Mucosa of descending colon (tissue), 3 donors: Measurements from ENCODE around the gene GDF11. TPM values are rescaled to one million over a fixed set of nuclear protein-coding genes. Genes with fewer than 3 reads are reported as not detected.
"Not testable (repeated sequence)": the region's sequence is repeated elsewhere in the genome, so short reads cannot be mapped to it uniquely, and the experiment has no call there.

Experiments used
- ATAC-seq: fragments of 200-7000 bp; cut with Tn5 transposase; one replicate; pipeline ENCODE4 v1.9.1; 2020; ENCODE audit warnings: mild to moderate bottlenecking, moderate library complexity
- DNase-seq, 3 donors: peaks; one replicate each; pipeline ENCODE4 v3.0.0-alpha.2; 2020
- H3K36me3 ChIP-seq: fragments of 200-600 bp; one replicate; pipeline ENCODE4 v1.8.0; 2021; ENCODE audit warnings: low read depth, mild to moderate bottlenecking
- H3K4me1 ChIP-seq: fragments of 200-600 bp; one replicate; pipeline ENCODE4 v1.8.0; 2021; ENCODE audit warnings: low read depth, mild to moderate bottlenecking
- H3K4me3 ChIP-seq: fragments of 200-600 bp; one replicate; pipeline ENCODE4 v1.8.0; 2021; ENCODE audit warnings: mild to moderate bottlenecking
- H3K9me3 ChIP-seq: fragments of 200-600 bp; one replicate; pipeline ENCODE4 v1.8.0; 2021; ENCODE audit warnings: mild to moderate bottlenecking
- intact Hi-C, 2 donors: fragments of 100-400 bp; cut with DNase I in 1 of 2; cut with micrococcal nuclease in 1 of 2; formaldehyde crosslinking; loops; one replicate each; pipeline versions ENCODE4 v1.11.0 to v1.11.1; 2022; cut with DNase I, micrococcal nuclease
- total RNA-seq, 3 donors: library from RNA; stranded (reverse); fragmentation: NEBNext Ultra II Directional in 2 of 3; extraction: Animal tissue kit (Norgen Biotek cat#: 25700) in 2 of 3; gene quantifications; one replicate each; pipeline versions ENCODE4 v1.2.1 to v1.2.4, GENCODE V29; 2021 to 2023
- TF ChIP-seq, protein P1 (sequence below): fragments of 200-600 bp; IDR thresholded peaks from one replicate; pipeline ENCODE4 v1.8.0; 2022; ENCODE audit warnings: antibody characterized with exemption, mild to moderate bottlenecking
- donor health status: DM: no; HTN: no; CAD: no; lungs with moderate emphysema.
- donor health status: DM: no; HTN: no; CAD: no.
- donor health status: DM: no; HTN: yes; CAD: no.

The GDF11 gene
- total RNA-seq, 3 donors from 2014 or later, result 1.0 to 13.8 (median 2.8) TPM

- Histone ChIP-seq H3K9me3 (no peaks in the 10 kb centered on the region), H3K4me1 (peaks cover 8% of the 10 kb centered on the region), H3K36me3 (no peaks in the 10 kb centered on the region), H3K4me3 (no peak overlapping the region)
- intact Hi-C loops, result loop anchor here in 1 of 2 donors (10.0 kb wide), 1 partner anchor 46 kb away; no protein-coding TSS in a partner anchor
- ATAC-seq (no peak), DNase-seq (no peak)
- TF ChIP-seq, protein P1, sequence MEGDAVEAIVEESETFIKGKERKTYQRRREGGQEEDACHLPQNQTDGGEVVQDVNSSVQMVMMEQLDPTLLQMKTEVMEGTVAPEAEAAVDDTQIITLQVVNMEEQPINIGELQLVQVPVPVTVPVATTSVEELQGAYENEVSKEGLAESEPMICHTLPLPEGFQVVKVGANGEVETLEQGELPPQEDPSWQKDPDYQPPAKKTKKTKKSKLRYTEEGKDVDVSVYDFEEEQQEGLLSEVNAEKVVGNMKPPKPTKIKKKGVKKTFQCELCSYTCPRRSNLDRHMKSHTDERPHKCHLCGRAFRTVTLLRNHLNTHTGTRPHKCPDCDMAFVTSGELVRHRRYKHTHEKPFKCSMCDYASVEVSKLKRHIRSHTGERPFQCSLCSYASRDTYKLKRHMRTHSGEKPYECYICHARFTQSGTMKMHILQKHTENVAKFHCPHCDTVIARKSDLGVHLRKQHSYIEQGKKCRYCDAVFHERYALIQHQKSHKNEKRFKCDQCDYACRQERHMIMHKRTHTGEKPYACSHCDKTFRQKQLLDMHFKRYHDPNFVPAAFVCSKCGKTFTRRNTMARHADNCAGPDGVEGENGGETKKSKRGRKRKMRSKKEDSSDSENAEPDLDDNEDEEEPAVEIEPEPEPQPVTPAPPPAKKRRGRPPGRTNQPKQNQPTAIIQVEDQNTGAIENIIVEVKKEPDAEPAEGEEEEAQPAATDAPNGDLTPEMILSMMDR, result no peak
These were observed 5.5 kb downstream of the GDF11 start for GRCh38 chr12:55748230-55748993.

DNA sequence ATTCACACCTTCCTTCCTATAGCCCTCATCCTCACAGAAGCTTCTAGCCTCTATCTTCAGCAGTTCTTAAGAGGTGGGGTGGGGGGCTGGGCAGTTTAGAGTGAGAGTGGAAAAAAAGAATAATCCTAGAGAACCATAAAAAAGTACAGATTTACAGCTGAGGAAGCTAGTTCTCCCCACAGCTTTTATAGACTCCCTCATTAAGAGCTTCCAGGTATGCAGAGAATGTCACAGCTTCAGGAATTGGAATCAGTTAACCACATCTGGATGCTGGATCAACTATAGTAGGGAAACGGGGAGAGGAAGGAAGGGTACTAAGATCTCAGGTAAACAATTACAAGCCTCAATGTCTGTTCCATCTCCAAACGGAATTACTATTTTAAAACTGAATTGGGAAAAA is 12.3 kb downstream of the GDF11 start:
- intact Hi-C loops, result no loop called here
- no peaks in the 10 kb centered on the region for H3K4me1 ChIP-seq
- peaks cover 5% of the 10 kb centered on the region for H3K36me3 ChIP-seq
- H3K9me3 ChIP-seq, result no peaks in the 10 kb centered on the region
- ATAC-seq, result no peak
- TF ChIP-seq, protein P1, result no peak
- no peak for DNase-seq
- no peak overlapping the region for H3K4me3 ChIP-seq

- peaks cover 5% of the 10 kb centered on the region for H3K36me3 ChIP-seq
- intact Hi-C loops, result no loop called here
- no peak overlapping the region for H3K4me3 ChIP-seq
- DNase-seq (no peak), ATAC-seq (no peak)
- no peaks in the 10 kb centered on the region for H3K4me1 ChIP-seq
- TF ChIP-seq, protein P1, result no peak
- H3K9me3 ChIP-seq, result no peaks in the 10 kb centered on the region
These were observed 14.8 kb downstream of the GDF11 start for GRCh38 chr12:55757701-55758100.

GRCh38 chr12:55758575-55758974 is 15.7 kb downstream of the GDF11 start:
- H3K4me1 ChIP-seq, DNase-seq, ATAC-seq, intact Hi-C loops, H3K9me3 ChIP-seq, H3K36me3 ChIP-seq, H3K4me3 ChIP-seq: not testable (repeated sequence)

- peaks cover 5% of the 10 kb centered on the region for H3K36me3 ChIP-seq
- no peaks in the 10 kb centered on the region for H3K9me3 ChIP-seq
- no peaks in the 10 kb centered on the region for H3K4me1 ChIP-seq
- H3K4me3 ChIP-seq, result no peak overlapping the region
- intact Hi-C loops, result no loop called here
- no peak for DNase-seq
- ATAC-seq, result no peak
- TF ChIP-seq, protein P1, result no peak
These were observed 17.7 kb downstream of the GDF11 start for GRCh38 chr12:55760663-55761062.

DNA sequence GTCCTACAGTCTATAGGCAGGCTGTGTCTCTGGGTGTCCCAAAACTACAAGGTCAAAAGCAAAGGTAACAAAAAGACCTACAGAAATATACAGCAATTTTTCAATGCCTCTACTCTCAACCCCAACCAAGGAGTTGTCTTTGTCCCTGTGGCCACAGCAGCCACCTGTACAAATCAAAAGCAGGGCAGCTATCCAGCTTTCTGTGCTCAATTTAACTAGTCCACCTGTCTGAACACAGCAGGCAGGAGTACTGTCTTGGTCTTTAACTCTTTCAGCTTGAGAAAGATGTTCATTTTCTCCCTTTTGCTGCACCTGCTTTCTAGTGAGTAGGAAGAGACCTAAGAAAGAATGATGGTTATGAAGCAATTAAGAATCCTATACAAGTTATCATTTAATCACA is 19.7 kb downstream of the GDF11 start:
- Histone ChIP-seq H3K4me3 (no peak overlapping the region), H3K4me1 (no peaks in the 10 kb centered on the region), H3K36me3 (peaks cover 5% of the 10 kb centered on the region), H3K9me3 (no peaks in the 10 kb centered on the region)
- ATAC-seq, result no peak
- no peak for DNase-seq
- intact Hi-C loops, result no loop called here
- TF ChIP-seq, protein P1, result no peak
